ENCODE measurements around the gene HCFC1R1. TPM values are rescaled to one million over a fixed set of nuclear protein-coding genes. Genes with fewer than 3 reads are reported as not detected.

HCFC1R1 gene
- total RNA-seq, 1 donor from 2014 or later: 61.1 TPM

Other genes starting within 250 kb of the HCFC1R1 start
- gene ELOB, start 246.7 kb downstream of the HCFC1R1 start, total RNA-seq: 325 TPM
- gene PRSS33, start 236.4 kb downstream of the HCFC1R1 start, total RNA-seq: not detected
- not detected for gene PRSS41, start 225.5 kb downstream of the HCFC1R1 start, total RNA-seq
- gene PRSS21, start 206.7 kb downstream of the HCFC1R1 start, total RNA-seq: not detected
- 0.37 TPM for gene ZG16B, start 193.6 kb downstream of the HCFC1R1 start, total RNA-seq
- not detected for gene PRSS22, start 165.8 kb downstream of the HCFC1R1 start, total RNA-seq
- gene FLYWCH2, start 140.7 kb downstream of the HCFC1R1 start, total RNA-seq: 28.6 TPM
- 36.1 TPM for gene FLYWCH1, start 112.0 kb downstream of the HCFC1R1 start, total RNA-seq
- gene KREMEN2, start 59.7 kb downstream of the HCFC1R1 start, total RNA-seq: not detected
- gene PAQR4, start 54.6 kb downstream of the HCFC1R1 start, total RNA-seq: 7.9 TPM
- 0.55 TPM for gene PKMYT1, start 43.5 kb downstream of the HCFC1R1 start, total RNA-seq
- gene CLDN9, start 11.0 kb downstream of the HCFC1R1 start, total RNA-seq: 1.2 TPM
- not detected for gene CLDN6, start 5.8 kb downstream of the HCFC1R1 start, total RNA-seq
- 17.7 TPM for gene TNFRSF12A, start 3.6 kb downstream of the HCFC1R1 start, total RNA-seq
- 11.3 TPM for gene THOC6, start 93 bp upstream of the HCFC1R1 start, total RNA-seq
- gene BICDL2, start 13.0 kb upstream of the HCFC1R1 start, total RNA-seq: not detected
- 2.8 TPM for gene MMP25, start 22.6 kb upstream of the HCFC1R1 start, total RNA-seq
- 46.0 TPM for gene IL32, start 41.7 kb upstream of the HCFC1R1 start, total RNA-seq
- not detected for gene ZSCAN10, start 75.4 kb upstream of the HCFC1R1 start, total RNA-seq
- gene ZNF205, start 88.6 kb upstream of the HCFC1R1 start, total RNA-seq: 8.8 TPM
- 7.1 TPM for gene ZNF213, start 111.1 kb upstream of the HCFC1R1 start, total RNA-seq
- gene OR1F1, start 164.3 kb upstream of the HCFC1R1 start, total RNA-seq: not detected
- 5.7 TPM for gene ZNF200, start 211.2 kb upstream of the HCFC1R1 start, total RNA-seq
- 0.62 TPM for gene MEFV, start 232.7 kb upstream of the HCFC1R1 start, total RNA-seq